Esophagus muscularis mucosa (tissue), 4 donors: ENCODE data around the gene CDKN2B-AS1. TPM values are rescaled to one million over a fixed set of nuclear protein-coding genes. Genes with fewer than 3 reads are reported as not detected.

Experiments used
- DNase-seq: peaks from one replicate; pipeline ENCODE4 v3.0.0-alpha.2; 2017; ENCODE audit errors: extremely low spot score
- H3K27ac ChIP-seq, 4 donors: fragments of 200-600 bp; sonication (generic); replicated peaks in 1 of 4; 1 replicate in 3 of 4; 2 replicates in 1 of 4; pipeline ENCODE4 v1.5.1; 2016 to 2019; ENCODE audit warnings: mild to moderate bottlenecking in 1 of 4
- H3K27me3 ChIP-seq, 4 donors: fragments of 200-600 bp; sonication (generic); one replicate each; pipeline versions ENCODE4 v1.5.1 to v1.6.0; 2016 to 2019
- H3K36me3 ChIP-seq, 4 donors: fragments of 200-600 bp; sonication (generic); one replicate each; pipeline ENCODE4 v1.5.1; 2016 to 2019
- H3K4me1 ChIP-seq, 4 donors: fragments of 200-600 bp; sonication (generic); one replicate each; pipeline ENCODE4 v1.5.1; 2016 to 2019
- H3K4me3 ChIP-seq, 4 donors: fragments of 200-600 bp; sonication (generic); 1 replicate in 2 of 4; 2 replicates in 2 of 4; pipeline ENCODE4 v1.5.1; 2016 to 2019; ENCODE audit warnings: mild to moderate bottlenecking in 4 of 4, moderate library complexity in 1 of 4
- H3K9me3 ChIP-seq, 4 donors: fragments of 200-600 bp; sonication (generic); 1 replicate in 3 of 4; 2 replicates in 1 of 4; pipeline ENCODE4 v1.5.1; 2016 to 2019
- CTCF ChIP-seq, 3 experiments: fragments of 200-600 bp in 2 of 3; fragments of 450-650 bp in 1 of 3; sonication (generic) in 2 of 3; IDR thresholded peaks; one replicate each; pipeline ENCODE4 v1.5.1; 2017 to 2019; ENCODE audit warnings: antibody characterized with exemption in 3 of 3, mild to moderate bottlenecking in 2 of 3, moderate library complexity in 1 of 3
- EP300 ChIP-seq: sonication (generic); formaldehyde crosslinking; IDR thresholded peaks from one replicate; pipeline ENCODE4 v1.6.1; 2017; ENCODE audit warnings: antibody characterized with exemption
- POLR2A ChIP-seq: fragments of 450-650 bp; IDR thresholded peaks from one replicate; pipeline ENCODE4 v1.6.1; 2017; ENCODE audit warnings: antibody characterized with exemption, moderate library complexity, mild to moderate bottlenecking, low read depth
- POLR2AphosphoS5 ChIP-seq, 2 donors: sonication (generic); formaldehyde crosslinking; IDR thresholded peaks; one replicate each; pipeline ENCODE4 v1.6.1; 2017; ENCODE audit warnings: antibody characterized with exemption in 2 of 2
- WGBS: methylation state at CpG from one replicate; pipeline ENCODE4 v1.1.5; 2018; 5-methylcytosine and 5-hydroxymethylcytosine counted together
- intact Hi-C: fragments of 100-400 bp; cut with DNase I; formaldehyde crosslinking; loops from one replicate; pipeline ENCODE4 v1.15.1; 2023
- total RNA-seq, 4 donors: library from RNA; depleted of rRNA; stranded (reverse); fragments of >200 nt; gene quantifications; one replicate each; pipeline versions ENCODE4 v1.1.0 to v1.2.1, GENCODE V29; 2016

CDKN2B-AS1 gene
- total RNA-seq, 4 donors from 2014 or later: 0.52 to 1.3 (median 0.85) TPM

DNA sequence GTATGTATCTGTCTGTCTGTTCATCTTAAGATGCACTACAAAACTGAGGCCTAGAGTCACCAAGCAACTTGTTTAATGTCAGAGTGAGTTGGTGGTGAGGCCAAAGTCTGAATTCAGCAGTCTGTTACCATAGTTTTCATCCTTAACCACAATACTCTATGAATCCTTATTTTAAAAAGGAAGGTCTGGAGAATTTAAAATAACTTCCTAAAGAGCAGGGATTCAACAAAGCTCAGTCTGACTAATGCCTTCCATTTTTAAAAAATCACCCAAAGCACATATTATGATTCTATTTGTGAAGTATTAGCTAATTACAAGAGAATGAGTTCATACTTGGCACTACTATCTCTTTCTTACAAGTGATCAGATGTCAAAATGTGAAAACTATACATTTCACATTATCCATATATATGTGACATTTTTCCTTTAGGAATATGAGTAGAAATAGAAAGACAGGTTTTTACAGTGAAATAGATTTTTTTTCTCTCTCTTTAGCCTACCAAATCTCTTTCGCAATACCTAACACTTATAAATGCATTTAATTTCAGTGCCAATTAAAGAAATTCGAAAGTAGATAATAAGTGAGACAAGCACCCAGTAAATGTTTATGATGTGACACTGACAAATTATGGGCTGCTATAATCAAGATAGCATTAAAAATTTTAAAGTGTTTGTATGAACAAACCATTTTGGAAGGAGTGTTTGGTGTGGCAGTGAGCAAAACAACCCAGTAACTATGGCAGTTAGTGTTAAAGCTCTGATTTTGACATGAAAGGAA lies 116.8 kb downstream of the CDKN2B-AS1 start:
- no peaks in the 10 kb centered on the region for H3K4me1 ChIP-seq
- intact Hi-C loops: no loop called here
- H3K9me3 ChIP-seq: no peaks in the 10 kb centered on the region
- WGBS: 82% methylated on average over 2 of the region's 2 CpGs
- H3K27me3 ChIP-seq: no peaks in the 10 kb centered on the region
- DNase-seq: no peak
- H3K27ac ChIP-seq: no peak overlapping the region
- TF ChIP-seq CTCF (IDR thresholded peaks at IDR 0.05) (no peak), POLR2A (no peak)
- H3K4me3 ChIP-seq: no peak overlapping the region
- H3K36me3 ChIP-seq: no peaks in the 10 kb centered on the region

DNA sequence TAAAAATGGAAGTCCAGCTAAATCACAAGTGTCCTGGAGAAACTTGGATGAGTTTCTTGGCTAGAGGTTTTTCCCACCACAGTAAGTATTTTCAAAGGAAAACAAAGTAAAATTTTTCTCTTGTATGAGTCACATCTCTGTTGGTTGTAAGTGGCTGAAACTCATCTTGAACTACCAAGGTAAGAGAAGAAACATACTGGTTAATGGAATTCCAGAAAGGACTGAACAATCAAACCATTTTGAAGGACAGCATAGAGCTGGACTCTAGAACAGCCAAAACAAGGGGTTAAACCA lies 117.3 kb downstream of the CDKN2B-AS1 start:
- Histone ChIP-seq H3K9me3 (no peaks in the 10 kb centered on the region), H3K36me3 (no peaks in the 10 kb centered on the region), H3K27ac (no peak overlapping the region), H3K4me3 (no peak overlapping the region), H3K4me1 (no peaks in the 10 kb centered on the region), H3K27me3 (no peaks in the 10 kb centered on the region)
- no peak for DNase-seq
- intact Hi-C loops: no loop called here
- TF ChIP-seq POLR2A (no peak), EP300 (no peak), CTCF (IDR thresholded peaks at IDR 0.05) (no peak), POLR2AphosphoS5 (IDR thresholded peaks at IDR 0.05) (no peak)

- 85% methylated on average over 12 of the region's 12 CpGs for WGBS
- DNase-seq: no peak
- Histone ChIP-seq H3K9me3 (no peaks in the 10 kb centered on the region), H3K4me3 (no peak overlapping the region), H3K27me3 (no peaks in the 10 kb centered on the region), H3K36me3 (no peaks in the 10 kb centered on the region), H3K27ac (no peak overlapping the region), H3K4me1 (peaks cover 0 to 6% (median 1%) of the 10 kb centered on the region in 4 donors)
- intact Hi-C loops: no loop called here
- TF ChIP-seq POLR2A: no peak
- no peak for TF ChIP-seq EP300
- TF ChIP-seq CTCF (IDR thresholded peaks at IDR 0.05): no peak
- no peak for TF ChIP-seq POLR2AphosphoS5 (IDR thresholded peaks at IDR 0.05)
Measured at GRCh38 chr9:22112870-22113821, 118.6 kb downstream of the CDKN2B-AS1 start.

GRCh38 chr9:22114956-22115355 lies 120.4 kb downstream of the CDKN2B-AS1 start:
- intact Hi-C loops: loop anchor here (5.0 kb wide), 1 partner anchor 308 kb away; no protein-coding TSS in a partner anchor
- DNase-seq: no peak
- Histone ChIP-seq H3K4me3 (no peak overlapping the region), H3K36me3 (no peaks in the 10 kb centered on the region), H3K27ac (no peak overlapping the region), H3K9me3 (no peaks in the 10 kb centered on the region), H3K27me3 (no peaks in the 10 kb centered on the region), H3K4me1 (peaks cover 0 to 6% (median 2%) of the 10 kb centered on the region in 4 donors)
- TF ChIP-seq POLR2A (no peak), CTCF (IDR thresholded peaks at IDR 0.05) (no peak), POLR2AphosphoS5 (IDR thresholded peaks at IDR 0.05) (no peak), EP300 (no peak)
